Muscle of back (tissue), 11 donors: ENCODE results near the gene TNS1. TPM values are rescaled to one million over a fixed set of nuclear protein-coding genes. Genes with fewer than 3 reads are reported as not detected.

Source experiments
- DNase-seq, 3 donors: peaks; one replicate each; pipeline versions ENCODE4 v3.0.0 to v3.0.0-alpha.2; 2013
- polyA plus RNA-seq, 10 donors: library from polyadenylated mRNA; unstranded; fragments of 120-200 nt; gene quantifications; one replicate each; pipeline ENCODE4 v1.2.1, GENCODE V29; 2013; ENCODE audit not compliant: insufficient read length in 10 of 10

Gene TNS1
- polyA plus RNA-seq, 10 donors = 106 to 124 (median 117) TPM

GRCh38 chr2:217802266-217802665, 200.5 kb downstream of the TNS1 start:
- no peak for DNase-seq

GRCh38 chr2:217801711-217802110, 201.1 kb downstream of the TNS1 start:
- no peak for DNase-seq

DNA sequence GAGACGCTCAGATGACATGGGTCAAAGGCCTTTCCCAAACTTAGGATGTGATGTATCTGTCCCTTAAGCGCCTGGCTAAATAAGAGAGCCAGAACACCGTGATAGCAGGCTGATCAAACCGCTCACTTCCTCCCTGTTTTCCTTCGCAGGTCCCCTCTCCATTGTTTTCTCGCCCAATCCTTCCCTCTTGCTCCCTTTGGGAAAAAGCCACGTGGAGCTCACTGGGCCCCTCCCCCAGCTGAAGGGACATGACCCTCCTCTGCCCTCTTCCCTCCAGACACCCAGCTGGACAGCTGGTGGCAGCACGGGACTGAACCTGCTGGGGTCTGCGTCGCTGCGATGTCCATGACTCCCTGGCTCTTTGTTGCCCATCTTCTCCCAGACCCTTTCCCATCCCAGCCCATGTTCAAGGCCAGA, 201.7 kb downstream of the TNS1 start:
- DNase-seq = peak in 1 of 3 donors; percentile 58

DNA sequence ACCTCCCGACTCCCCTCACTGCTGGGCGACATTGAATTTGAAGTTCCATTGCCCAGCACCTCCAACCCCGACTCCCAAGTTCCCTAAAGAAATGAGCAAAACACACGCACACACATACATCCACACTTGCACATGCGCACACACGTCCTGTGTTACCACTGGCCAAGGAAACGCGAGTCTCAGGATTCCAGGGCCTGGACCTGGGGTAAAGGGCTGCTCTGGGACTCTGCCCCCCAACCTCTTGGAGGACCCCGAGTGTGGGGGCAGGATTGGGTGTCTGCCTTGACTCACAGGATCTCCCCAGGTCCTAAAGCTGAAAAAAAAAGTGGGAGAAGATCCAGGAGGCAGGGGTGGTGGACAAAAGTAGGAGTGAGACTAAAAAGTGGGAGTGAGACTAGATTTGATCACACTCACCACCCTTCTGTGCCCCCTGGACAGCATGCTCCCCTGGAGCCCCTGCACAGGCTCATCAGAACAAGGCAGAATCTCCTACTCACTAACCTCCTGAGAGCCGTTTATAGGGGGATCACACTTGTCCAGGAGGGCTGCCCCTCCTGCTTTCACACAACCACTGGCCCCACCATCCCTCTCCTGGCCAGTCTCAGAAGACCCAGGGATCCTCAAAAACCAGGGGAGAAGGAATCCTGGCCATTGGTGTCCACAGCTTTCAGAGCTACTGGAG, 202.2 kb downstream of the TNS1 start:
- no peak for DNase-seq

GRCh38 chr2:217799563-217800432, 203.0 kb downstream of the TNS1 start:
- no peak for DNase-seq

DNA sequence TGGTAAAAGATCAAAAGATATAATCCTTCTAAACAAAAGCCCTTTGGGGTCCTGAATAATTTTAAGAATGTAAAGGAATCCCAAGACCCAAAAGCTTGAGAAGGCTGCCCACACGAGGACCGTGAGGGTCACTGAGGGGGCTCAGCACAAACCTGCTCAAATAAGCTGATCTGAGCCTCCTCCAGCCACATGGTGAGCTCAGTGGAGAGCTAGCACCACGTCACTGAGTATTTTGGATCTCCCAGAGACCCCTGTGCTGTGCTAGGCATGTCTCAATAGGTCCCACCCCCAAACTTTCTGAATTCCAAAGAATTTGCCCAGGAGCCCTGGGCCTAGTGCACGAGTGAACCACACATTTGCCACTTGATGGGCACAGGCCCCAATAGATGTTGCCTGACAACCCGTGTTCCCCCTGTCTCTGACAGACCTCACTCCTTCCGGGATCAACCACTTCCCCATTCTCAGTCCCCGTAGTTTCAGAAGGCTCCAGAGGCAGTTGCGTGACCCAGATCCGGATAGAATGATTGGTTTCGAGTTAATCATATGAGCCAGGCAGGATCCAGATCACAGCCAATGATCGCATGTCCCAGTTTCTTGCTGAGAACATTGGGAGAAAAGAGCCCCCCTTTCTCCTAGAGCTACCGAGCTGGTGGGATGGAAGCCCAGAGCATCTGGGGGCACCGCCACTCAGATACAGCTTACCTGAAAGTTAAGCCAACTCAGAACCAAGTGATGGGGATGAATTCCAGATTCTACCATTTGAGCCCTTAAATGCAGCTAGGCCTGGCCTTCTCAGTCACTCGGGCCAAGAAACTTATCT, 203.8 kb downstream of the TNS1 start:
- DNase-seq = peak in 1 of 3 donors; percentile 31

GRCh38 chr2:217798191-217798590, 204.6 kb downstream of the TNS1 start:
- no peak for DNase-seq

- peak in 1 of 3 donors; percentile 44 for DNase-seq
Measured at GRCh38 chr2:217797661-217798069, 205.1 kb downstream of the TNS1 start.

- DNase-seq = no peak
Measured at GRCh38 chr2:217797165-217797564, 205.6 kb downstream of the TNS1 start.

DNA sequence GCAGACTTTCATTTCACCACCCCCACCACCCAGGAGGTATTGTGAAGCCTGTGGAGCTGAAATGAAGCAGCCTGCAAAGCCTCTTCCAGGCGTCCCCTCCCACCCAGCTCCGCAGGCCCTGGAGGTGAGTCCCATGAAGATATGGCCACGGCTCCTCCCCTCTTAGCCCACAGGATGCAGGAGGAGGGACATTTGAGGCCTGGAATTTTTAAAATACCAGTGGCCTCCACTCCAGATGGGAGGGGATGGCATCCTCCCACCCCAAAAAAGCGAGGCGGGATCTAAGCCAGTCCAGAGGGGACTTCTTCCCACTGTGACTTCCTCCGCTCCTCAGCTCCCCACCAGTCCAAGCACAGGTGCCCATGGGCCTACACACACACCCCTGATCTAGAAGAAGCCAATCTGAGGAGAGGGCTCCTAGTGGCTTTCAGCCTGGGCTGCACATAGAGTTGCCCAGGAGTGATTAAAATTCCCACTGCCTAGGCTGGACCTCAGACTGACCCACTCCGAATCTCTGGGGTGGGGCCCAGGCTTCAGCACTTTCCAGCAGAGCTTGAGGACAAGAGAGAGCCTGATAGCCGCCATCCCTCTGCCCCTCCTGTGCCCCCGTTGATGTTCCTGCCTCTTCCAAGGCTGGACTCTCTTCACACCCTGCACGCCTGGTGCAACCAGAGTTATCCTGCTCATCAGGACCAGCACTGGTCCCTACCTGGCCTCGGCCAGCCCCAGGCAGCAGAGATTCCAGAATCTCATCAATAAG, 206.9 kb downstream of the TNS1 start:
- DNase-seq = no peak

DNA sequence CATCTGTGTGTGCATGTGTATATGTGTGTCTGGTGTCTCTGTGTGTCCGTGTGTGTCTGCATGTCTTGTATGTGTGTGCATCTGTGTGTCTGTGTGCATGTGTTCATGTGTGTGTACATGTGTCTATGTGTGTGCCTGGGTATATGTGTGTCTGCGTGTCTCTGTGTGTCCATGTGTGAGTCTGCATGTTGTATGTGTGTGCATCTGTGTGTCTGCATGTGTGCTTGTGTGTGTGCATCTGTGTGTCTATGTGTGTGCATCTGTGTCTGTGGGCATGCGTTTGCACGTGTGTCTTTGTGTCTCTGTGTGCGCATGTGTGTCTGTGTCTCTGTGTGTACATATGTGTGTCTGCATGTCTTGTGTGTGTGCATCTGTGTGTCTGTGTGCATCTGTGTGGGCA, 207.7 kb downstream of the TNS1 start:
- no peak for DNase-seq

DNA sequence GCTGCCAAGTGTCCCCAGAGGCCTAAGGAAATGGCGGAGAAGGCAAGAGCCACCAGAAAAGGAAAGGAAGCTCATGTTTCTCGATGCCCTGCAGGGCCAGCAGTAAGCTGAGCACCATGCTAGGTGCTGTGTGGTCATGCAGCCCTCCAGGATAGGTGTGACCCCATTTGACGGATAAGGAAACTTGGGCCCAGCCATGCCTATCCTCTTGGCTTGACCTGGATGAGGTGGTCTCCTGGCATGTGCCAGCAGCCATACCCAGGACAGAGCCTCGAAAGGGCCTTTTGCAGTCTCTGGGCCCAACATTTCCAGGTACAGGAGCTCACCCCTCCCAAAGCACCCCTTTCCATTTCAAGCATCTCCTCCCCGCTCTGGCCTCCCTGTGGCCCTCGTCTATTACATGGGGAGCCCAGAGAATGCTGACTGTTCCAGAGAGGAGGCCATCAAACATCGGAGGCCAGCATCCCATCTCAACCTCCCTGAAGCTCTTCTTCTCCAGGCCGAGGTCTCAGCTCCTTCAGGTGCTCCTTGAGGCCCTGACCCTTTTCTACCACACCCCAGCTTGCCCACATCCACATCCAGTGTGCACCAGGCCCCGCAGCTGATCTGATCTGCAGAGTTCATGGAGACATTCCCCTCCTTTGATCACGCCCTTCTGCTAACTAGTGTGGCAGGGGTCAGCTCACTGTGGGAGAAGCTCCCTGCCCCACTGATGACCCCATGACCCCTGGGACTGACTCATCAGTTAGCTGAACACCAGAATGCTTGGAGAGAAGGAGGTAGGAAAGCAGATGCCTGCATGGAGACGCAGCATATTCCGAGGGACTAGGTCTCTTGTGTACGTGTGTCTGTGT, 208.4 kb downstream of the TNS1 start:
- no peak for DNase-seq

DNA sequence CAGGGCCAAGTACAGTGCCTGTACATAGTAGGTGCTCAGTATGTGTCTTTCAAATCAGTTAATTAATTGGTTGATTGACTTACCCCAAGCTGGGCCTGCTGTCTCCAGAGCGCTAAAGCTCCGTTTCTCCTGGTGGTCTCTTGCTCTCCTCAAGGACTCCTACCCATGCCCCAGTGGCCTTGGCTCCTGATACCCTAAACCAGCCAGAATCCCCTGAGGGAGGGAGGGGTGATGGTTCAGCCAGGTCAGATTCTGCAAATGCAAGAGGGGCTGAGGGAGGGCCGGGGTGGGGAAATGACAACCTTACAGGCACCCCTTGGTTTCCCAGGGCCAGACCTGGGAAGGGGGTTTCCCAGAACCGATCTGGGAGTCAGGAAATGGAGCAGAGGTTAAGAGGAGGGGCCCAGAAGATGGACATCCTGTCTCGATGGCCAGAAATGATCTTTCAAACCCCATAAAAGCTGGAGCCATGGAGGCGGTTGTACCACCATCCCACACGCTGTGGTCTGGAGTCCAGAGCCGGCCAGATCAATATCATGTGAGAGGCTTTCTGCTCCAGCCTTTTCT, 209.1 kb downstream of the TNS1 start:
- DNase-seq = no peak

- no peak for DNase-seq
Measured at GRCh38 chr2:217792626-217793527, 209.9 kb downstream of the TNS1 start.

DNA sequence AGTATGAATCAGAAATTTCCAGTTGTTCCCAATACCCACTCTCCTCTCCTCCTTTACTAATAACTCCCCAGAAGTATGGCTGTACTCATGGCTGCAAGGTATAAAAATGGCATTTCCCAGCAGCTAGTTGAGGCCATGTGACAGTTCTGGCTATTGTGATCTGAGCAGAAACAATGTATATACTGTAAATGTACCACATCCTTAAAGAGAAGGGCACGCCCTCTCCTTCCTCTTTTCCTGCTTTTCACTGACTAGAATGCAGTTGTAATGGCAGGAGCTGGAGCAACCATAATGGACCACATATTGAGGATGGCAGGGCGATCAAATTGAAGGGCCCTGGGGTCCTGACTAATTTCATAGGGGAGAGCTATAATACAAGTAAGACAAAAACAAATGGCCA, 211.2 kb downstream of the TNS1 start:
- DNase-seq = no peak

DNA sequence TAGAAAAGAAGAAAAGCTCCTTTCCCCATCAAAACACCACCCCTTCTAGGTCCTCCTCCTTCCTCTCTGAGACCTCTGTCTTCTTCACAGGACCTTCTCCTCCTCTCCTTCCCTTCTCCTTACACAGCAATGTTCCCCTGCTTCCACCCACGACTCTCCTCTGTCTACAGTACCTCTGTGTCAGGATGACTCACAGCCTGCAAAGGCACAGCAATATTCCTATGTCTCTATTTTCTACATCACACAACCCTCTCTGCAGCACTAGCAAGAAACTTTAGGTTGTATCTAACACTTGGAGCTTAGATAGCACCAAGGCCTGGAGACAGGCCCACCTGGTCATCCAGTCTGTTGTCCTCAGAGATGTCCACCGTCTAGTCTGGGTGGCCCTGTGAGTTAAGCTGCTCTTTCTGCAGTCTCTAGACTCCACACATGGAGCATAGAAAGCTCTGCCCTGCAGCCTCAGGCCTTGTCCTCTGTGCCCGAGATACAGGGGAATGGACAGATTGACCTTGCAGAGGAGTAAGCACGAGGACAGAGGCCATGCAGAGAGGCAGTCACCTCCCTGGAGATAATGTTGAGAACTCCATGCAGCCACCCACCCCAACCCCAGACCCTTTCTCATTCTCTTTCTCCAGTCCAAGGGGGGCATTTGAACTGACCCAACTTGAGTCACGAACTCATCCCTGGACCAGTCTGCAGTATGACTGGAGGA, 212.0 kb downstream of the TNS1 start:
- no peak for DNase-seq

GRCh38 chr2:217790195-217790594, 212.6 kb downstream of the TNS1 start:
- no peak for DNase-seq

GRCh38 chr2:217789736-217790181, 213.0 kb downstream of the TNS1 start:
- no peak for DNase-seq
